ENCODE measurements around the gene PRRT4. TPM values are rescaled to one million over a fixed set of nuclear protein-coding genes. Genes with fewer than 3 reads are reported as not detected.

The PRRT4 gene
- total and polyA plus RNA-seq, 9 of the 15 experiments (the other 6 are each of a cell fraction or from before 2014, with no cell fraction given), result not detected

- no peak for TF ChIP-seq GTF3C2 (IDR thresholded peaks at IDR 0.05; ENCODE audit: borderline replicate concordance, extremely low read depth, insufficient read length)
- TF ChIP-seq PHTF2 (CRISPR knock-in tag; IDR thresholded peaks at IDR 0.05), result no peak
- TF ChIP-seq NFE2 (IDR thresholded peaks at IDR 0.05; ENCODE audit: low read depth), result peak; percentile 74
- TF ChIP-seq MECOM (CRISPR knock-in tag; IDR thresholded peaks at IDR 0.05), result no peak
- no peak for TF ChIP-seq PHF21A (IDR thresholded peaks at IDR 0.05; ENCODE audit: borderline replicate concordance, low read depth)
- TF ChIP-seq NFE2L1 (tag; IDR thresholded peaks at IDR 0.05; ENCODE audit: borderline replicate concordance, low read depth), result no peak
- no peak for TF ChIP-seq ZBTB2 (IDR thresholded peaks at IDR 0.05)
- no peak for TF ChIP-seq CHAMP1 (IDR thresholded peaks at IDR 0.05)
- 0 out of 2 replicates have a peak, but pooled peaks have one; percentile 82 for TF ChIP-seq SREBF2 (CRISPR knock-in tag; IDR thresholded peaks at IDR 0.05)
Measured at GRCh38 chr7:128390871-128391565, 29.5 kb upstream of the PRRT4 start (continued).

All from K562 (cell line).